ENCODE data around the gene TBC1D8.

TBC1D8 gene

DNA sequence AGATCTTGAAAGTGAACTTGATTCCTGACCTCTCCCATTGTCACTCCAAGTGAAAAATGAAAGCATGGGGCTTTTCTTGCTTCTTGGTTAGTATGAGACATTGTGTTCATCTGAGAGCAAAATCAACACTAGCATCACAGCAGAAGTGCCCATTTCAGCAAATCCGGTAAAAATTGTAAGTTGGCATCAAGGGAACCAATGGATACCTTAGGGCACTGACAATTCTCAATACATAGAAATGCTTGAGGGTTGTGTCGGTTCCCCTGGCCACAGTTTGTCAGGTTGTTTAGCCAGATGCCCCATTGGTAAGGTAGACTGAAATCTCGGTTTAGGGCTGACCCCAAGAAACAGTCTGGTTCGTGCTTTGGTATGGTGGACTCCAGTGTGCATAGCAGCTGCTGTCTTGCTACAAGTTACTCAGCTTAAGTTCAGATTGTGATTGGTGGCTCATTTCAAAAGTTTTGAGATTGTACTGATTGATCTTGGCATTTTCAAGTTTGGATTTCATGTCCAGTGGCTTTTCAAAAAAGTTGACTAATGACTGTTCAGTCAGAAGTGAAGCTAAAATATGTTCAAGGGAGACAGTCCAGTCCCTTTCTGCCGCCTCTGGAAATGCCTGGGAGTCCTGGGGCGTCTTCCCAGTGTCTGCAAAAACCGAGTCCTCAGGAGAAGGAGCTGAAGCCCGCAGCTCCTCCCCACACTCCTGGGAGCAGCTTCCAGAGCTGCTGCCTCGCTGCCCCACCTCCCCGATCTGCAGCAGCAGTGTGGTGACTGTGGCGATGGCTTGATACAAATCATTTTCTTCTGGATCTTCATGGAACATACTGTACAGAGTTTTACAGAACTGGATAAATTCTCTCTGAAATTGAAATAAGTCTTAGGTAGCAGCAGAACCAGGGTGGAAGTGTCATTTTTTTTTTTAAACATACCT, 143.5 kb downstream of the TBC1D8 start:
- Histone ChIP-seq H3K36me3 (replicated peaks) (peaks cover 66% of the 10 kb centered on the region), H3K27ac (no peak overlapping the region), H3K4me3 (ENCODE audit: low read depth, low read length) (no peak overlapping the region), H3K27me3 (replicated peaks) (no peaks in the 10 kb centered on the region)
- TF ChIP-seq, protein P1, sequence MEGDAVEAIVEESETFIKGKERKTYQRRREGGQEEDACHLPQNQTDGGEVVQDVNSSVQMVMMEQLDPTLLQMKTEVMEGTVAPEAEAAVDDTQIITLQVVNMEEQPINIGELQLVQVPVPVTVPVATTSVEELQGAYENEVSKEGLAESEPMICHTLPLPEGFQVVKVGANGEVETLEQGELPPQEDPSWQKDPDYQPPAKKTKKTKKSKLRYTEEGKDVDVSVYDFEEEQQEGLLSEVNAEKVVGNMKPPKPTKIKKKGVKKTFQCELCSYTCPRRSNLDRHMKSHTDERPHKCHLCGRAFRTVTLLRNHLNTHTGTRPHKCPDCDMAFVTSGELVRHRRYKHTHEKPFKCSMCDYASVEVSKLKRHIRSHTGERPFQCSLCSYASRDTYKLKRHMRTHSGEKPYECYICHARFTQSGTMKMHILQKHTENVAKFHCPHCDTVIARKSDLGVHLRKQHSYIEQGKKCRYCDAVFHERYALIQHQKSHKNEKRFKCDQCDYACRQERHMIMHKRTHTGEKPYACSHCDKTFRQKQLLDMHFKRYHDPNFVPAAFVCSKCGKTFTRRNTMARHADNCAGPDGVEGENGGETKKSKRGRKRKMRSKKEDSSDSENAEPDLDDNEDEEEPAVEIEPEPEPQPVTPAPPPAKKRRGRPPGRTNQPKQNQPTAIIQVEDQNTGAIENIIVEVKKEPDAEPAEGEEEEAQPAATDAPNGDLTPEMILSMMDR (IDR thresholded peaks at IDR 0.05; ENCODE audit: low read depth, low read length, missing control alignments), result no peak
- in situ Hi-C loops (cut with HindIII; ENCODE audit: low pct_ligation_motif_present, low sequenced_read_pairs), result no loop called here
- DNase-seq, result no peak

DNA sequence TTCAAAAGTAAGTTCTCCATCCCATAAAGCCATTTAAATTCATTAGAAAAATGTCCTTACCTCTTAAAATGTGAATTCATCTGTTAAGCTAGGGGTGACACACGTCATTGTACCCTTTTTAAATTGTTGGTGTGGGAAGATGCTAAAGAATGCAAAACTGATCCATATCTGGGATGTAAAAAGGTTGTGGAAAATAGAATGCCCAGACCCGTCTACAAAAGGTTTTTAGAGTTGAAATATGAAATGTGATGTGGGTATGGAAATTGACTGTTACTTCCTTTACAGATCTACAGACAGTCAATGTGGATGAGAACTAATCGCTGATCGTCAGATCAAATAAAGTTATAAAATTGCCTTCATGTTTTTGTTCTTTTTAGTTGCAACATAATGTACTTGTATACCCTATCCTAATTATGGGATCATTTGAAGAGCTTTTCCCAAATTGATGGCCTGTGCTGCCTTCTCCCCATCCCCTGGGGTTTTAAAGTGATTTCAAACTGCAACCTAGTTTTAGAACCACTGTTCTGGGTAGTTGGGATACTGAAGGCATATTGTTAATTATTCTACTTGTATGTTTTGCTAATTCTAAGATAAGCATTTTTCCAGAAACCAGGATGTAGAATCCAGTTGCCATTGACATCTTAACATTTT, 145.0 kb downstream of the TBC1D8 start:
- H3K27me3 ChIP-seq (replicated peaks), result no peaks in the 10 kb centered on the region
- in situ Hi-C loops (cut with HindIII; ENCODE audit: low pct_ligation_motif_present, low sequenced_read_pairs), result no loop called here
- no peak for DNase-seq

GRCh38 chr2:101004620-101005325, 146.4 kb downstream of the TBC1D8 start:
- H3K4me3 ChIP-seq (ENCODE audit: low read depth, low read length), result peak overlapping the region; percentile 96
- H3K27ac ChIP-seq, result no peak overlapping the region
- in situ Hi-C loops (cut with HindIII; ENCODE audit: low pct_ligation_motif_present, low sequenced_read_pairs), result no loop called here
- no peak for DNase-seq
- TF ChIP-seq, protein P1 (IDR thresholded peaks at IDR 0.05; ENCODE audit: low read depth, low read length, missing control alignments), result no peak
- H3K36me3 ChIP-seq (replicated peaks), result peaks cover 62% of the 10 kb centered on the region
- H3K27me3 ChIP-seq (replicated peaks), result no peaks in the 10 kb centered on the region

More for the DNA sequence above, 145.0 kb downstream of the TBC1D8 start:
- TF ChIP-seq, protein P1 (IDR thresholded peaks at IDR 0.05; ENCODE audit: low read depth, low read length, missing control alignments), result no peak
- Histone ChIP-seq H3K27ac (no peak overlapping the region), H3K4me3 (ENCODE audit: low read depth, low read length) (no peak overlapping the region), H3K36me3 (replicated peaks) (peaks cover 67% of the 10 kb centered on the region)

GRCh38 chr2:101003278-101003775, 147.9 kb downstream of the TBC1D8 start:
- in situ Hi-C loops (cut with HindIII; ENCODE audit: low pct_ligation_motif_present, low sequenced_read_pairs), result no loop called here
- TF ChIP-seq, protein P1 (IDR thresholded peaks at IDR 0.05; ENCODE audit: low read depth, low read length, missing control alignments), result no peak
- Histone ChIP-seq H3K27ac (peak overlapping the region; percentile 91), H3K27me3 (replicated peaks) (no peaks in the 10 kb centered on the region), H3K36me3 (replicated peaks) (peaks cover 60% of the 10 kb centered on the region), H3K4me3 (ENCODE audit: low read depth, low read length) (peak overlapping the region; percentile 96)
- DNase-seq, result no peak

DNA sequence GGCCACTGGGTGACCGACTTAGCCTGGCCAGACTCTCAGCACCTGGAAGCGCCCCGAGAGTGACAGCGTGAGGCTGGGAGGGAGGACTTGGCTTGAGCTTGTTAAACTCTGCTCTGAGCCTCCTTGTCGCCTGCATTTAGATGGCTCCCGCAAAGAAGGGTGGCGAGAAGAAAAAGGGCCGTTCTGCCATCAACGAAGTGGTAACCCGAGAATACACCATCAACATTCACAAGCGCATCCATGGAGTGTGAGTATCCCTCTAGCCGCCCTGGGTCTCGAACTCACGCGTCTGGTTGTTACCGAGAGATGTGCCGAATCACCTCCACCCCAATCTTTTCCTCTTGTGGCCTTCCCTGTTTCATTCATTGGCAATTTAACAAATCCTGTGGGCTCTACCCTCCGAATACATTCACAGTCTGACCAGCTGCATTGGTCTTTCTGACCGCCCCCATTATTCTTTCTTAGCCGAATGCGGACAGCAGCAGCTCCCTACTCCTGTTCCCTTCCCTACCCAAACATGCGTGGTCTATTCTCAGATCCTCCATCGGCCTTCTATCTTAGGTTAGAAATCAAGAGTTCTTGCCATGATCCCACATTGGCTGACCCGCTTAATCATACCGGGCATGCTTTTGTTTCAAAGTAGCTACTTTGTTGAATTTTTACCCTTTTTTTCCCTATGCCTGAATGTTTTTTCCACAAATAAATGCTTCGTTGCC, 148.5 kb downstream of the TBC1D8 start:
- TF ChIP-seq, protein P1 (IDR thresholded peaks at IDR 0.05; ENCODE audit: low read depth, low read length, missing control alignments), result no peak
- DNase-seq, result no peak
- in situ Hi-C loops (cut with HindIII; ENCODE audit: low pct_ligation_motif_present, low sequenced_read_pairs), result no loop called here
- no peaks in the 10 kb centered on the region for H3K27me3 ChIP-seq (replicated peaks)
- H3K36me3 ChIP-seq (replicated peaks), result peaks cover 54% of the 10 kb centered on the region
- H3K4me3 ChIP-seq (ENCODE audit: low read depth, low read length), result peak overlapping the region; percentile 96
- H3K27ac ChIP-seq, result peak overlapping the region; percentile 91
